Mononuclear cell (primary cell): ENCODE measurements around the gene CAGE1. TPM values are rescaled to one million over a fixed set of nuclear protein-coding genes. Genes with fewer than 3 reads are reported as not detected.
"Not testable (repeated sequence)": the region's sequence is repeated elsewhere in the genome, so short reads cannot be mapped to it uniquely, and the experiment has no call there.

Source experiments
- H3K27me3 ChIP-seq: 2 replicates; pipeline ENCODE4 v1.6.0; 2011; ENCODE audit warnings: low read length, control low read depth; ENCODE audit not compliant: insufficient read depth
- H3K4me1 ChIP-seq: 2 replicates; pipeline ENCODE4 v1.5.1; 2011; ENCODE audit warnings: mild to moderate bottlenecking, low read length, control low read depth; ENCODE audit not compliant: insufficient read depth
- H3K4me3 ChIP-seq: 2 replicates; pipeline ENCODE4 v1.5.1; 2011; ENCODE audit warnings: mild to moderate bottlenecking, low read length, moderate library complexity
- H3K9me3 ChIP-seq: 2 replicates; pipeline ENCODE4 v1.5.1; 2011; ENCODE audit warnings: low read depth, mild to moderate bottlenecking, control low read depth, low read length
- total RNA-seq: library from RNA; depleted of rRNA; stranded (reverse); fragments of >200 nt; gene quantifications from one replicate; pipeline ENCODE4 v1.2.3, GENCODE V29; 2012

The CAGE1 gene
- total RNA-seq, 1 donor: 0.94 TPM

- Histone ChIP-seq H3K27me3 (no peaks in the 10 kb centered on the region), H3K9me3 (no peaks in the 10 kb centered on the region), H3K4me3 (no peak overlapping the region), H3K4me1 (peaks cover 2% of the 10 kb centered on the region)
Measured at GRCh38 chr6:7378740-7379139, 10.8 kb downstream of the CAGE1 start.

- H3K4me1 ChIP-seq: peaks cover 7% of the 10 kb centered on the region
- no peaks in the 10 kb centered on the region for H3K9me3 ChIP-seq
- H3K27me3 ChIP-seq: no peaks in the 10 kb centered on the region
- no peak overlapping the region for H3K4me3 ChIP-seq
Measured at GRCh38 chr6:7377961-7378360, 11.6 kb downstream of the CAGE1 start.

GRCh38 chr6:7373739-7374138 lies 15.8 kb downstream of the CAGE1 start:
- Histone ChIP-seq H3K4me1 (peaks cover 7% of the 10 kb centered on the region), H3K4me3 (no peak overlapping the region), H3K9me3 (no peaks in the 10 kb centered on the region), H3K27me3 (no peaks in the 10 kb centered on the region)

GRCh38 chr6:7367408-7367807 lies 22.1 kb downstream of the CAGE1 start:
- Histone ChIP-seq H3K4me3 (no peak overlapping the region), H3K27me3 (no peaks in the 10 kb centered on the region), H3K4me1 (no peaks in the 10 kb centered on the region)

GRCh38 chr6:7351916-7352315 lies 37.6 kb downstream of the CAGE1 start:
- not testable (repeated sequence) for H3K4me3 ChIP-seq, H3K9me3 ChIP-seq, H3K4me1 ChIP-seq, H3K27me3 ChIP-seq

More at GRCh38 chr6:7367408-7367807, 22.1 kb downstream of the CAGE1 start:
- no peaks in the 10 kb centered on the region for H3K9me3 ChIP-seq

- not testable (repeated sequence) for H3K27me3 ChIP-seq, H3K4me1 ChIP-seq, H3K4me3 ChIP-seq, H3K9me3 ChIP-seq
Measured at GRCh38 chr6:7350591-7350990, 39.0 kb downstream of the CAGE1 start.

- H3K9me3 ChIP-seq, H3K4me1 ChIP-seq, H3K4me3 ChIP-seq, H3K27me3 ChIP-seq: not testable (repeated sequence)
Measured at GRCh38 chr6:7347551-7347997, 42.0 kb downstream of the CAGE1 start.

- H3K4me3 ChIP-seq, H3K4me1 ChIP-seq, H3K9me3 ChIP-seq, H3K27me3 ChIP-seq: not testable (repeated sequence)
Measured at GRCh38 chr6:7344773-7345450, 44.6 kb downstream of the CAGE1 start.

GRCh38 chr6:7343546-7344475 lies 45.7 kb downstream of the CAGE1 start:
- H3K27me3 ChIP-seq: no peaks in the 10 kb centered on the region
- H3K4me1 ChIP-seq: no peaks in the 10 kb centered on the region
- H3K4me3 ChIP-seq: no peak overlapping the region
- no peaks in the 10 kb centered on the region for H3K9me3 ChIP-seq

- H3K4me3 ChIP-seq: no peak overlapping the region
- H3K9me3 ChIP-seq: no peaks in the 10 kb centered on the region
- no peaks in the 10 kb centered on the region for H3K4me1 ChIP-seq
- no peaks in the 10 kb centered on the region for H3K27me3 ChIP-seq
Measured at GRCh38 chr6:7341989-7342742, 47.4 kb downstream of the CAGE1 start.

GRCh38 chr6:7341271-7341670 lies 48.3 kb downstream of the CAGE1 start:
- Histone ChIP-seq H3K4me3 (no peak overlapping the region), H3K4me1 (no peaks in the 10 kb centered on the region), H3K27me3 (no peaks in the 10 kb centered on the region), H3K9me3 (no peaks in the 10 kb centered on the region)

GRCh38 chr6:7339007-7339732 lies 50.4 kb downstream of the CAGE1 start:
- not testable (repeated sequence) for H3K9me3 ChIP-seq, H3K4me3 ChIP-seq, H3K4me1 ChIP-seq, H3K27me3 ChIP-seq

- Histone ChIP-seq H3K9me3 (no peaks in the 10 kb centered on the region), H3K4me1 (no peaks in the 10 kb centered on the region), H3K4me3 (no peak overlapping the region), H3K27me3 (no peaks in the 10 kb centered on the region)
Measured at GRCh38 chr6:7338031-7338430, 51.5 kb downstream of the CAGE1 start.

- Histone ChIP-seq H3K27me3 (no peaks in the 10 kb centered on the region), H3K4me3 (no peak overlapping the region), H3K9me3 (no peaks in the 10 kb centered on the region), H3K4me1 (peaks cover 13% of the 10 kb centered on the region)
Measured at GRCh38 chr6:7335519-7335918, 54.0 kb downstream of the CAGE1 start.
